Right hindlimb (tissue), 1 donor: Measurements from ENCODE around the gene COPG1.
"Not testable (repeated sequence)": the region's sequence is repeated elsewhere in the genome, so short reads cannot be mapped to it uniquely, and the experiment has no call there.

ENCODE experiments used
- DNase-seq: peaks from one replicate; pipeline ENCODE4 v3.0.0-alpha.2; 2018

Gene COPG1

GRCh38 chr3:129245641-129246306 lies 3.6 kb upstream of the COPG1 start:
- DNase-seq, result peak; percentile 84

- no peak for DNase-seq
Observed at GRCh38 chr3:129246636-129247035, 2.8 kb upstream of the COPG1 start.

- DNase-seq, result no peak
Observed at GRCh38 chr3:129248286-129248979, 973 bp upstream of the COPG1 start.

- no peak for DNase-seq
Observed at GRCh38 chr3:129252748-129253147, 3.3 kb downstream of the COPG1 start.

GRCh38 chr3:129254536-129255230 lies 5.3 kb downstream of the COPG1 start:
- DNase-seq, result no peak

- DNase-seq, result no peak
Observed at GRCh38 chr3:129256270-129256669, 6.9 kb downstream of the COPG1 start.

- no peak for DNase-seq
Observed at GRCh38 chr3:129257609-129258008, 8.2 kb downstream of the COPG1 start.

GRCh38 chr3:129259612-129260477 lies 10.4 kb downstream of the COPG1 start:
- no peak for DNase-seq

- no peak for DNase-seq
Observed at GRCh38 chr3:129260606-129261005, 11.2 kb downstream of the COPG1 start.

GRCh38 chr3:129261894-129262293 lies 12.5 kb downstream of the COPG1 start:
- no peak for DNase-seq

- no peak for DNase-seq
Observed at GRCh38 chr3:129263161-129263910, 13.9 kb downstream of the COPG1 start.

- DNase-seq, result not testable (repeated sequence)
Observed at GRCh38 chr3:129264994-129265393, 15.6 kb downstream of the COPG1 start.

GRCh38 chr3:129266651-129267050 lies 17.2 kb downstream of the COPG1 start:
- DNase-seq, result no peak

- no peak for DNase-seq
Observed at GRCh38 chr3:129268396-129268795, 19.0 kb downstream of the COPG1 start.

GRCh38 chr3:129271674-129272073 lies 22.3 kb downstream of the COPG1 start:
- DNase-seq, result no peak

GRCh38 chr3:129276385-129276784 lies 27.0 kb downstream of the COPG1 start:
- DNase-seq, result no peak

GRCh38 chr3:129277829-129278271 lies 28.4 kb downstream of the COPG1 start:
- DNase-seq, result peak; percentile 29

- DNase-seq, result peak; percentile 94
Observed at GRCh38 chr3:129278439-129278965, 29.1 kb downstream of the COPG1 start, which contains the start of gene HMCES. Gene HMCES, plus strand, starts transcription at chr3:129278870. Its CDS starts 863 bp downstream, at chr3:129279733.

GRCh38 chr3:129278966-129279906 lies 29.8 kb downstream of the COPG1 start:
- peak; percentile 66 for DNase-seq

GRCh38 chr3:129280183-129280582 lies 30.8 kb downstream of the COPG1 start:
- no peak for DNase-seq

GRCh38 chr3:129281726-129282125 lies 32.3 kb downstream of the COPG1 start:
- no peak for DNase-seq
